ENCODE data around the gene CMC2. TPM values are rescaled to one million over a fixed set of nuclear protein-coding genes. Genes with fewer than 3 reads are reported as not detected.

CMC2 gene
- total and polyA plus RNA-seq, 10 of the 15 experiments (the other 5 are each of a cell fraction or from before 2014, with no cell fraction given) = 62.8 to 251 (median 157) TPM

DNA sequence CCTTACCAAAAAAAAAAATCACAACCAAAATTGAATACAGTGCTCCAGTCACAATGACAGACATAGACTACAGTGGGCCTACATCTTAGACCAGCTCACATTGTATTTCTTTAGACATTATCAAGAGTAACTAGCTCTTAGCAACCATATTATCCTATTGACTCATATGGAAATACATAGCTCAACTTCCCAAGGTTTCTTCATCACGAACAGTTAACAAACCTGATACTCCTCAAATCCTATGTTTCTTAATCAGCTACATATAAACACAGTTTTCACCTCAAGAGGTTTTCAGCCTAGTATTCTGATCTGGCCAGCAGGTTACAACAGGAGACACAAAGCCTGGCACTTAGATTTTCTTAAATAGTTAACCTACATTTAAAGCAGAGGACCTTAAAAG lies 29.7 kb downstream of the CMC2 start:
- no peak overlapping the region for H3K4me2 ChIP-seq (ENCODE audit: control insufficient read depth, insufficient read depth)
- 0 out of 2 replicates have a peak, but pooled peaks cover 1% of the 10 kb centered on the region for H3K4me1 ChIP-seq (ENCODE audit: control insufficient read depth, insufficient read depth, low read length)
- ATAC-seq (no peak), FAIRE-seq (no peak), DNase-seq (ENCODE audit: low read depth, low spot score) (no peak)
- peaks cover 4 to 13% of the 10 kb centered on the region in 2 experiments; a peak in 3 of 4 replicates for H3K36me3 ChIP-seq (ENCODE audit: control insufficient read depth in 2 of 2, insufficient read depth in 2 of 2, low read length in 1 of 2)
- H3K9me3 ChIP-seq (replicated peaks; ENCODE audit: control insufficient read depth, insufficient read depth, low read length) = no peaks in the 10 kb centered on the region
- no peaks in the 10 kb centered on the region for H4K20me1 ChIP-seq (ENCODE audit: control insufficient read depth, insufficient read depth)
- no peak overlapping the region for H3K27ac ChIP-seq (ENCODE audit: control insufficient read depth, insufficient read depth)
- H3K79me2 ChIP-seq (ENCODE audit: control insufficient read depth, insufficient read depth, low read length) = no peaks in the 10 kb centered on the region
- H3K9ac ChIP-seq (ENCODE audit: control insufficient read depth, insufficient read depth, low read length) = no peak overlapping the region
- no TSS peak for BruUV-seq (replicated peaks)
- RAD21 ChIA-PET (ENCODE audit: unreplicated experiment) = no interaction called here
- intact Hi-C loops (cut with micrococcal nuclease; ENCODE audit: unreplicated experiment) = no loop called here
- in situ Hi-C loops (cut with MboI) = no loop called here
- SMC1A ChIA-PET (ENCODE audit: uncharacterized antibody, unreplicated experiment) = interaction anchor here (1.0 kb wide), 1 partner anchor 9 kb away, joined by 3 read pairs; no protein-coding TSS in a partner anchor
- H2AFZ ChIP-seq (ENCODE audit: control insufficient read depth, low read depth, low read length) = no peak overlapping the region
- H3K27me3 ChIP-seq (replicated peaks in 1 of 2; ENCODE audit: control insufficient read depth in 2 of 2, insufficient read depth in 2 of 2, low read length in 1 of 2) = no peaks in the 10 kb centered on the region
- H3K4me3 ChIP-seq = no peak overlapping the region
- 97% methylated on average over 1 of the region's 1 CpG for WGBS (ENCODE audit: insufficient coverage, insufficient replicate concordance, low lambda C conversion rate, missing lambda C conversion rate)
- POLR2A ChIA-PET = no interaction called here
- CTCF ChIA-PET = interaction anchor here (1.0 kb wide), 1 partner anchor 8 kb away, joined by 4 read pairs; no protein-coding TSS in a partner anchor
- TF ChIP-seq CHD4 (IDR thresholded peaks at IDR 0.05) (no peak), EZH2 (IDR thresholded peaks at IDR 0.05; ENCODE audit: borderline replicate concordance, control insufficient read depth, low read depth, low read length) (no peak), POU2F2 (IDR thresholded peaks at IDR 0.05; ENCODE audit: borderline replicate concordance, low read depth, low read length) (no peak), MEF2B (IDR thresholded peaks at IDR 0.05; ENCODE audit: partially characterized antibody, poor library complexity, severe bottlenecking) (no peak), BMI1 (IDR thresholded peaks at IDR 0.05; ENCODE audit: borderline replicate concordance) (no peak), SUPT20H (IDR thresholded peaks at IDR 0.05; ENCODE audit: borderline replicate concordance, control insufficient read depth, low read depth, low read length) (no peak), ZNF24 (IDR thresholded peaks at IDR 0.05) (no peak)
- TF ChIP-seq, protein P1, sequence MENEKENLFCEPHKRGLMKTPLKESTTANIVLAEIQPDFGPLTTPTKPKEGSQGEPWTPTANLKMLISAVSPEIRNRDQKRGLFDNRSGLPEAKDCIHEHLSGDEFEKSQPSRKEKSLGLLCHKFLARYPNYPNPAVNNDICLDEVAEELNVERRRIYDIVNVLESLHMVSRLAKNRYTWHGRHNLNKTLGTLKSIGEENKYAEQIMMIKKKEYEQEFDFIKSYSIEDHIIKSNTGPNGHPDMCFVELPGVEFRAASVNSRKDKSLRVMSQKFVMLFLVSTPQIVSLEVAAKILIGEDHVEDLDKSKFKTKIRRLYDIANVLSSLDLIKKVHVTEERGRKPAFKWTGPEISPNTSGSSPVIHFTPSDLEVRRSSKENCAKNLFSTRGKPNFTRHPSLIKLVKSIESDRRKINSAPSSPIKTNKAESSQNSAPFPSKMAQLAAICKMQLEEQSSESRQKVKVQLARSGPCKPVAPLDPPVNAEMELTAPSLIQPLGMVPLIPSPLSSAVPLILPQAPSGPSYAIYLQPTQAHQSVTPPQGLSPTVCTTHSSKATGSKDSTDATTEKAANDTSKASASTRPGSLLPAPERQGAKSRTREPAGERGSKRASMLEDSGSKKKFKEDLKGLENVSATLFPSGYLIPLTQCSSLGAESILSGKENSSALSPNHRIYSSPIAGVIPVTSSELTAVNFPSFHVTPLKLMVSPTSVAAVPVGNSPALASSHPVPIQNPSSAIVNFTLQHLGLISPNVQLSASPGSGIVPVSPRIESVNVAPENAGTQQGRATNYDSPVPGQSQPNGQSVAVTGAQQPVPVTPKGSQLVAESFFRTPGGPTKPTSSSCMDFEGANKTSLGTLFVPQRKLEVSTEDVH (IDR thresholded peaks at IDR 0.05; ENCODE audit: low read depth, partially characterized antibody) = no peak
- TF ChIP-seq, protein P2, sequence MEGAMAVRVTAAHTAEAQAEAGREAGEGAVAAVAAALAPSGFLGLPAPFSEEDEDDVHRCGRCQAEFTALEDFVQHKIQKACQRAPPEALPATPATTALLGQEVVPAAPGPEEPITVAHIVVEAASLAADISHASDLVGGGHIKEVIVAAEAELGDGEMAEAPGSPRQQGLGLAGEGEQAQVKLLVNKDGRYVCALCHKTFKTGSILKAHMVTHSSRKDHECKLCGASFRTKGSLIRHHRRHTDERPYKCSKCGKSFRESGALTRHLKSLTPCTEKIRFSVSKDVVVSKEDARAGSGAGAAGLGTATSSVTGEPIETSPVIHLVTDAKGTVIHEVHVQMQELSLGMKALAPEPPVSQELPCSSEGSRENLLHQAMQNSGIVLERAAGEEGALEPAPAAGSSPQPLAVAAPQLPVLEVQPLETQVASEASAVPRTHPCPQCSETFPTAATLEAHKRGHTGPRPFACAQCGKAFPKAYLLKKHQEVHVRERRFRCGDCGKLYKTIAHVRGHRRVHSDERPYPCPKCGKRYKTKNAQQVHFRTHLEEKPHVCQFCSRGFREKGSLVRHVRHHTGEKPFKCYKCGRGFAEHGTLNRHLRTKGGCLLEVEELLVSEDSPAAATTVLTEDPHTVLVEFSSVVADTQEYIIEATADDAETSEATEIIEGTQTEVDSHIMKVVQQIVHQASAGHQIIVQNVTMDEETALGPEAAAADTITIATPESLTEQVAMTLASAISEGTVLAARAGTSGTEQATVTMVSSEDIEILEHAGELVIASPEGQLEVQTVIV (IDR thresholded peaks at IDR 0.05; ENCODE audit: borderline replicate concordance, partially characterized antibody) = no peak
- TF ChIP-seq, protein P3, sequence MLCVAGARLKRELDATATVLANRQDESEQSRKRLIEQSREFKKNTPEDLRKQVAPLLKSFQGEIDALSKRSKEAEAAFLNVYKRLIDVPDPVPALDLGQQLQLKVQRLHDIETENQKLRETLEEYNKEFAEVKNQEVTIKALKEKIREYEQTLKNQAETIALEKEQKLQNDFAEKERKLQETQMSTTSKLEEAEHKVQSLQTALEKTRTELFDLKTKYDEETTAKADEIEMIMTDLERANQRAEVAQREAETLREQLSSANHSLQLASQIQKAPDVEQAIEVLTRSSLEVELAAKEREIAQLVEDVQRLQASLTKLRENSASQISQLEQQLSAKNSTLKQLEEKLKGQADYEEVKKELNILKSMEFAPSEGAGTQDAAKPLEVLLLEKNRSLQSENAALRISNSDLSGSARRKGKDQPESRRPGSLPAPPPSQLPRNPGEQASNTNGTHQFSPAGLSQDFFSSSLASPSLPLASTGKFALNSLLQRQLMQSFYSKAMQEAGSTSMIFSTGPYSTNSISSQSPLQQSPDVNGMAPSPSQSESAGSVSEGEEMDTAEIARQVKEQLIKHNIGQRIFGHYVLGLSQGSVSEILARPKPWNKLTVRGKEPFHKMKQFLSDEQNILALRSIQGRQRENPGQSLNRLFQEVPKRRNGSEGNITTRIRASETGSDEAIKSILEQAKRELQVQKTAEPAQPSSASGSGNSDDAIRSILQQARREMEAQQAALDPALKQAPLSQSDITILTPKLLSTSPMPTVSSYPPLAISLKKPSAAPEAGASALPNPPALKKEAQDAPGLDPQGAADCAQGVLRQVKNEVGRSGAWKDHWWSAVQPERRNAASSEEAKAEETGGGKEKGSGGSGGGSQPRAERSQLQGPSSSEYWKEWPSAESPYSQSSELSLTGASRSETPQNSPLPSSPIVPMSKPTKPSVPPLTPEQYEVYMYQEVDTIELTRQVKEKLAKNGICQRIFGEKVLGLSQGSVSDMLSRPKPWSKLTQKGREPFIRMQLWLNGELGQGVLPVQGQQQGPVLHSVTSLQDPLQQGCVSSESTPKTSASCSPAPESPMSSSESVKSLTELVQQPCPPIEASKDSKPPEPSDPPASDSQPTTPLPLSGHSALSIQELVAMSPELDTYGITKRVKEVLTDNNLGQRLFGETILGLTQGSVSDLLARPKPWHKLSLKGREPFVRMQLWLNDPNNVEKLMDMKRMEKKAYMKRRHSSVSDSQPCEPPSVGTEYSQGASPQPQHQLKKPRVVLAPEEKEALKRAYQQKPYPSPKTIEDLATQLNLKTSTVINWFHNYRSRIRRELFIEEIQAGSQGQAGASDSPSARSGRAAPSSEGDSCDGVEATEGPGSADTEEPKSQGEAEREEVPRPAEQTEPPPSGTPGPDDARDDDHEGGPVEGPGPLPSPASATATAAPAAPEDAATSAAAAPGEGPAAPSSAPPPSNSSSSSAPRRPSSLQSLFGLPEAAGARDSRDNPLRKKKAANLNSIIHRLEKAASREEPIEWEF (IDR thresholded peaks at IDR 0.05; ENCODE audit: insufficient replicate concordance, low read depth, low read length) = no peak

Data from GM12878 (cell line).